Activated CD4-positive, CD25-positive, alpha-beta regulatory T cell treated with anti-CD3 and anti-CD28 coated beads, Interleukin-2, amount 50 U/mL, for 72 hours (primary cell): ENCODE results near the gene FAAH2.
"Not testable (repeated sequence)": the region's sequence is repeated elsewhere in the genome, so short reads cannot be mapped to it uniquely, and the experiment has no call there.

Experiments used
- DNase-seq: peaks from one replicate; pipeline ENCODE4 v3.0.0; 2021

Gene FAAH2, protein sequence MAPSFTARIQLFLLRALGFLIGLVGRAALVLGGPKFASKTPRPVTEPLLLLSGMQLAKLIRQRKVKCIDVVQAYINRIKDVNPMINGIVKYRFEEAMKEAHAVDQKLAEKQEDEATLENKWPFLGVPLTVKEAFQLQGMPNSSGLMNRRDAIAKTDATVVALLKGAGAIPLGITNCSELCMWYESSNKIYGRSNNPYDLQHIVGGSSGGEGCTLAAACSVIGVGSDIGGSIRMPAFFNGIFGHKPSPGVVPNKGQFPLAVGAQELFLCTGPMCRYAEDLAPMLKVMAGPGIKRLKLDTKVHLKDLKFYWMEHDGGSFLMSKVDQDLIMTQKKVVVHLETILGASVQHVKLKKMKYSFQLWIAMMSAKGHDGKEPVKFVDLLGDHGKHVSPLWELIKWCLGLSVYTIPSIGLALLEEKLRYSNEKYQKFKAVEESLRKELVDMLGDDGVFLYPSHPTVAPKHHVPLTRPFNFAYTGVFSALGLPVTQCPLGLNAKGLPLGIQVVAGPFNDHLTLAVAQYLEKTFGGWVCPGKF

DNA sequence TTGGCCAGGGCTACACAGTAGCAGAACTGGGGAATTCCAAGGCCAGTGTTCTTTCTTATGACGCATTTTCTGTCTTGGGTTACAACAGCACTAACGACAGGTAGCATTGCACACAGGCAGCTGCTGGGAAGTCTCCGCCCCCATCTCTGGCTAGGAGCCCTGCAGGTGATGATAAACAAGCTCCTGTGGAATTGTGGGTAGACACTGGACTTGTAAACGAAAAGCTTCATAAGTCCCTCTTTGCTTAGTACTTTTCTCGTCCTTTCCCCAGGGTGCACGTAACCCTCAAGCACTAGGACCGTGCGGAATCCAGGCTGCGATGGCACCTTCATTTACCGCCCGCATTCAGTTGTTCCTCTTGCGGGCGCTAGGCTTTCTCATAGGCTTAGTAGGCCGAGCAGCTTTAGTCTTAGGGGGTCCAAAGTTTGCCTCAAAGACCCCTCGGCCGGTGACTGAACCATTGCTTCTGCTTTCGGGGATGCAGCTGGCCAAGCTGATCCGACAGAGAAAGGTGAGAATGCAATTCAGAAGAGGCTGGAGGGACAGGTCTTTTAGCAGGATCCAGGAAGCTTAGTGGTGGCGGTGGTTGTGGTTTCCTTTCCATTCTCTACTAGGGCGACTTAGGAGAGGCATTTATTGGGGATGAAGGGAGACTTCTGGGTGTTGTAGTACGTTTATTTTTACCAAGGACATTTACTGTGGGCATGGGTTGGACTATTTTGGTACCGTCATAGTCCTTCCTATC, at the start of gene FAAH2:
Gene FAAH2, plus strand, starts transcription at position 200 of the 745 bp plus-strand sequence. Its CDS starts 120 bp downstream, at position 320.
- DNase-seq = peak; percentile 36

DNA sequence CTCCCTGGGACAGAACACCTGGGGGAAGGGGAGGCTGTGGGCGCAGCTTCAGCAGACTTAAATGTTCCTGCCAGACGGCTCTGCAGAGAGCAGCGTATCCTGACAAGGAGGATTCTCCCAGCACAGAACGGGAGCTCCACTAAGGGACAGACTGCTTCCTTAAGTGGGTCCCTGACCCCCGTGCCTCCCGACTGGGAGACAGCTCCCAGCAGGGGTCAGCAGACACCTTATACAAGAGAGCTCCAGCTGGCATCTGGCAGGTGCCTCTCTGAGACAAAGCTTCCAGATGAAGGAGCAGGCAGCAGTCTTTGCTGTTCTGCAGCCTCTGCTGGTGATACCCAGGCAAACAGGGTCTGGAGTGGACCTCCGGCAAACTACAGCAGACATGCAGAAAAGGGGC, 44.5 kb upstream of the FAAH2 start:
- no peak for DNase-seq

DNA sequence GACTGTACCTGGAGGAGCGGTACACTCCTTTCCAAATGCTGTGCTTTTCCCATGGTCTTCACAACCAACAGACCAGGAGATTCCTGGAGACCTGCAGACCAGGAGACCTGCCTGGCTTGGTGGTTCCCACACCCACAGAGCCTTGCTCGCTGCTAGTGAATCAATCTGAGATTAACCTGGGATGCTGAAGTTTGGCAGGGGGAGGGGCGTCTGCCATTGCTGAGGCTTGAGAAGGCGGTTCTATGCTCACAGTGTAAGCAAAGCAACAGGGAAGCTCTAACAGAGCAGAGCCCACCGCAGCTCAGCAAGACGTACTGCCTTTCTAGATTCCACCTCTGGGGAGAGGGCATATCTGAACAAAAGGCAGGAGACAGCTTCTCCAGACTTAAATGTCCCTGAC, 34.5 kb upstream of the FAAH2 start:
- no peak for DNase-seq

DNA sequence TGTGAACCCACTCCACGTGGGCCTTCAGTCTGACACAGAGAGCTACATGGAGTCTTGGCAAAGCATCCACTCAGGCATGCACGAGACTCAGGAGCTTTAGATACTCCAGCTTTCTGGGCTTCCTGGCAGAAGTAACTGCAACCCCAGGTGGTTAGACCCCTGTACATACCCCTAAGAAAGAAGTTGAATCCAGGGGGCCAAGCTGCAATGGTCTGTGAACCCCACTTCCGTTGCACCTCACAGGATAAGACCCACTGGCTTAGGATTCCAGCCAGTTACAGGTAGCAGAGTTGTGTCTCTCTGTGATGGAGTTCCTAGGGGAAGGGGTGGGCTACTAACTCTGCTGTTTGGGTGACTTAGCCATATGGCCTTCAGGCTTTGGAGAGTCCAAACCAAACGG, 21.4 kb upstream of the FAAH2 start:
- no peak for DNase-seq

DNA sequence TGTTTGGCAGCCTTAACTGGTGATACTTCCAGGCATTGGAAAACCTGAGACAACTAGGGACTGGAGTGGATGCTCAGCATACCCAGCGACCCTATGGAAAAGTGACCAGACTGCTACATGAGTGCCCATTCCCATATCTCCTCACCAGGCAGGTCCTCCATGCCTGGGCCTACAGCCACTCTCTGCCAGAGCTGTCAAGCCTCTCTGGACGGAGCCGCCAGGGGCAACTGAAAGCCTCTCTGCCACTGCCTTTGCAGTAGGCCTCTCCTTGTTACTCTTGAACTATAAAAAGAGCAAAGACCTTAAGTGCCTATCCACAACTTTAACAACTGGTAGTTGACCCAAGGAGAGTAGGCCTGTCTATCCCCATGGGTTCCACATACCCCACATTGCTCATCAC, 20.2 kb upstream of the FAAH2 start:
- DNase-seq = no peak

DNA sequence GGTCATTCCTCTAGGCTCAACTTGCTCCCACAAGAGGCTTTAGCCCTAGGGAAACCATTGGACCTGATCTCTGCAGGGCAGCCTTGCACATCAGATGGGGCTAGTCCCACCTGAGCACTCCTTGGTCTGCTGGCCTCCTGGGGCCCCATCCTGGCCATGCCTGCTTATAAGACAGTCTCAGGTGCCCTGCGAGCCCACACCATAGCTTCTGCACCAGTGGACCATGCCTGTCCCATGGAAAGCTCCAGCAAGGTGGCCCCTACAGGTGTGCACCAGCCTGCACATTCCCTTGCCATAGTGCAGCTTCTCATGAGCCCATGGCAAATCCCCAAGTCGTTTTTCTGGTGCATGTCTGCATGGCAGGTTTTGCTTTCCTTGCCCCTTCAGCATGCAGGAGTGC, 19.6 kb upstream of the FAAH2 start:
- DNase-seq = no peak

DNA sequence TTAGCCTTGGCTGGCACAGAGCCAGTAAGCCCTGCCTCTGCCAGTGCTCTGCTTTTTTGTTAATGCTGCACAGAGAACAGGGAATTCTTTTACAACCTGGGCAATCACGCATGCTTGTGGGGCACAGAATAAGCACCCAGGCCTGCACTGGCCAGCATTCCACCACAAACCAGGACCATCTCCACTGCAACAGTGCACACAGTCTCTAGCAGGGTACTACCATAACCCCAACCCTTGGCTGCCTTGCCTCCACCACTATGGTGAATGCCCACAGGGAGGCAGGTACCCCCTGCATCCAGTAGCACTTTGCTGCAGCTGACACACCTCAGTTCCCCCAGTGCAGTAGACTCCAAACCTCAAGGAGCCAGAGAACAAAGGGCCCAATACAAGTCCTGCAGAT, 19.2 kb upstream of the FAAH2 start:
- DNase-seq = no peak

DNA sequence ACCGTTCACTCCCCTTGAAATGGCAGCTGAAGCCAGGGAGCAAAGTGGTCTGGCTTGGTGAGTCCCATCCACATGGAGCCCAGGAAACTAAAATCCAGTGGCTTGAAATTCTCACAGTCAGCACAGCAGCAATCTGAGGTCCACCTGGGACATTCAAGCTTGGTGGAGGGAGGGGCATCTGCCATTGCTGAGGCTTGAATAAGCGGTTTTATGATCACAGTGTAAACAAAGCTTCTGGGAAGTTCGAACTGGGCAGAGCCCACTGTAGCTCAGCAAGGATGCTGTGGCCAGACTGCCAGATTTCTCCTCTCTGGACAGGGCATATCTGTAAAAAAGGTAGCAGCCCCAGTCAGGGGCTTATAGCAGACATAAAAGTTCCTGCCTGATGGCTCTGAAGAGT, 15.5 kb upstream of the FAAH2 start:
- DNase-seq = no peak

DNA sequence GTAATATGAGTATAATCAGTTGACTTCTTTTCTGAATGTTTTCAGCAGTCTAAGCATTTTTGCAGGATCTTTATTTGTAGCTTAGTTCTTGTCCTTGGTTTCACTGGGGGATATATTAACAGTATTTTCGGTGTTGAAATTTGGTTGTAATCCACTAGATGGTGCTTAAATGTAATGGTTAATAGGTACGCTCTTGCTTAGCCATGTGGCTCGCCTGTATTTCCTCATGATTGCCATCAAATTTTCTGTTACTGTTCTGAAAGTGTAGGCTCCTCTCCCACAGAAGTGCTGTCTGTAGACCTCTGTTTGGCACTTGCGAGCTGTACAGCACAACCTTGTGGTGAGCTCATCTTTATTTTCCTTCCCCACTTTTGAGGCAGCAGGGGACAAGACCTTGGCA, 3.9 kb upstream of the FAAH2 start:
- DNase-seq = no peak

DNA sequence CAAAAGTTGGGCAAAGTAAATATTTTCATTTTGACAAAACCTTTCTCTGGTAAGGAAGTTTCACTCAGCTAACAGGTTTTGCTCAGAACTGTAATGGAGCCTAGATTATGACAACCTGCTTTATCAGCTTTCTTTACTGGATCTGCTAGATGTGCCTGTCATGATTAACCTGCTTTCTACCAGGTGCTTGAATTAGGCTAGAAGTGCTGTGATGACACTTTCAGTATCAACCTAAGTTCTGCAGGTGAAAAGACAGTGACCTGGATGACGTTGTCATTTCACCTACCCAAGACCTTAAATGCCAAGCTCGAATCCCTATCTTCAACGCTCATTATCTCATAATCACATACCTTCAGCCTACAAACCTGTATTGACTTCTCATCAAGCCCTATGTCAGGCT, 1.5 kb upstream of the FAAH2 start:
- no peak for DNase-seq

DNA sequence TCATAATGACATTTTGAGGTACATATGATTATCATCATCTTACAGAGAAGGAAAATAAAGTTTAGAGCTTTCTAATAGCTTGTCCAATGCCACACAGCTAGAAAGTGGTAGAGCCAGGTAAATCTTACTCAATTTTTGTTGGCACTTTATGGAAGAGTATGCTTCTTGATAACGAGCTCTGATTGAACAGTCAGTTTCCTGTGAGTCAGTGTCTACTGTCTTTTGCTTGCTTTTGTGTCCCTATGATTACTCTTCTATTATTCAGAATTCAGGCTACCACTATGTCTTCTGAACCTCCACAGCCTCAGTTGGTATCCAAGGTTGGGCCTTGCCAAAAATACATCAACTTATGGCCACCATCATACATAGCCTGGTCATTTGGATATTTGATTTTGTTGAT, 2.6 kb downstream of the FAAH2 start:
- DNase-seq = no peak

DNA sequence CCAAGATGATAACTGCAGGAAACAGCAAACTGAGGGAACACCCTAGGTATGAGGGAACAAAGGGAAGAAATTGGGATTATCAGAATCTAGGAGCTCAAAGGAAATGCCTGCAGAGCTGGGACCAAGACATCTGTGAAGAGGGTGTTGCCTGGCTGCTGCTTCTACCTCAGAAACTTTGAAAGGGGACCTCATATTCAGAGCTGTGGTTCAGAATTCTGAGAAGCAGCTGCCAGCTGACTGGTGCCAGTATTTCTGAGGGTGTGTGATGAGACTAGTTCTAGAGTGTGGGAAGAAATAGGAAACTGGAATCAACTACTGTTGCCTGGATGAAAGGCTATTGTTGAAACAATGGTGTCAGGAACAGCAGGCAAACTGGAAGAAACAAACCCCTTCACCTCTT, 8.5 kb downstream of the FAAH2 start:
- no peak for DNase-seq

DNA sequence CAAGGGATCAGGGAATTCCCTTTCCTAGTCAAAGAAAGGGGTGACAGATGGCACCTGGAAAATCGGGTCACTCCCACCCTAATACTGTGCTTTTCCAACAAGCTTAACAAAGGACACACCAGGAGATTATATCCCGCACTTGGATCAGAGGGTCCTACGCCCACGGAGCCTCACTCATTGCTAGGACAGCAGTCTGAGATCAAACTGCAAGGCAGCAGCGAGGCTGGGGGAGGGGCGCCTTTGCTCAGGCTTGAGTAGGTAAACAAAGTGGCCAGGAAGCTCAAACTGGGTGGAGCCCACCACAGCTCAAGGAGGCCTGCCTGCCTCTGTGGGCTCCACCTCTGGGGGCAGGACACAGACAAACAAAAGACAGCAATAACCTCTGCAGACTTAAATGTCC, 9.2 kb downstream of the FAAH2 start:
- not testable (repeated sequence) for DNase-seq

DNA sequence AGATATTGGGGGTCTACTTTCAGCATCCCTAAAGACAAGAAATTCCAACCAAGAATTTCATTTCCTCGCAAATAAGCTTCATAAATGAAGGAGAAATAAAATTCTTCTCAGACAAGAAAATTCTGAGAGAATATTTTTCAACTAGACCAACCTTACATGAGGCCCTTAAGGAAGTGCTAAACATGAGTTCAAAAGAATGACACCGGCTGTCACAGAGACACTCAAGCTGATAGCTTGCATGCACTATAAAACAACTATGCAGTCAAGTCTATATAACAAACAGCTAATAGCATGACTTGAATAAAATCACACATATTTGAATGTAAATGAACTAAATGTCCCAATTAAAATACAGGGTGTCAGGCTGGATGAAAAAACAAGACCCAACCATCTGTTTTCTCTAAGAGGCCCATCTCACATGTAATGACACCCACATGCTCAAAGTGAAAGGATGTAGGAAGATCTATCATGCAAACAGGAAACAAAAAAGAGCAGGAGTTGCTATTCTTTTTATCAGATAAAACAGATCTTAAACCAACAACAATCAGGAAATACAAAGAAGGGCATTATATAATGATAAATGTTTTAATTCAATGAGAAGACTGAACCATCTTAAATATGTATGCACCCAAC, 27.2 kb downstream of the FAAH2 start:
- DNase-seq = no peak

DNA sequence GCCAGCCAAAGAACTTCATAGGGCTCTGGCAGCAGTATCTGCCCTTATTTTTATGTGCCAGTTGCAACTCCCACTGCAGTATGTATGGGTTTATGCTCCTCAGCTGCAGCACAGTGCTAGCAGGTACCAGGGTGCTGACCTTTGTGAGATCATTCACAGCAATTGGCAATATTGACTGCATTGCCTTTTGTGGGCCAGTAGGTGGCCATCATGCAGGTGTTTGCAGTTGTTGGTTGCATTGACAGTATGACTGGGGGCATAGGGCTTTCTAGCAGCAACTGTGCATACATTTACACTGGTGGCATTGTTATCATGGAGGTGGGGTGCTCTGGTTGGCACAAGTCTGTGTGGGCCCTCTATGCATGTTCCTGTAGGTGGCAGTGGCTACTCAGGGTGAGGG, 42.5 kb downstream of the FAAH2 start:
- DNase-seq = no peak

DNA sequence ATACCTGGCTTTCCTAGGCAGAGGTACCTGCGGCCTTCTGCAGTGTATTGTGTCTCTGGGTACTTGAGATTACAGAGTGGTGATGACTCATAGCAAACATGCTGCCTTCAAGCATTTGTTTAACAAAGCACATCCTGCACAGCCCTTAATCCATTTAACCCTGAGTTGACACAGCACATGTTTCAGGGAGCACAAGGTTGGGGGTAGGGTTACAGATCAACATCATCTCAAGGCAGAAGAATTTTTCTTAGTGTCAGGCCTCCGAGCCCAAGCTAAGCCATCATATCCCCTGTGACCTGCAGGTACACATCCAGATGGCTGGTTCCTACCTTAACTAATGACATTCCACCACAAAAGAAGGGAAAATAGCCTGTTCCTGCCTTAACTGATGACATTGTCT, 49.3 kb downstream of the FAAH2 start:
- not testable (repeated sequence) for DNase-seq

DNA sequence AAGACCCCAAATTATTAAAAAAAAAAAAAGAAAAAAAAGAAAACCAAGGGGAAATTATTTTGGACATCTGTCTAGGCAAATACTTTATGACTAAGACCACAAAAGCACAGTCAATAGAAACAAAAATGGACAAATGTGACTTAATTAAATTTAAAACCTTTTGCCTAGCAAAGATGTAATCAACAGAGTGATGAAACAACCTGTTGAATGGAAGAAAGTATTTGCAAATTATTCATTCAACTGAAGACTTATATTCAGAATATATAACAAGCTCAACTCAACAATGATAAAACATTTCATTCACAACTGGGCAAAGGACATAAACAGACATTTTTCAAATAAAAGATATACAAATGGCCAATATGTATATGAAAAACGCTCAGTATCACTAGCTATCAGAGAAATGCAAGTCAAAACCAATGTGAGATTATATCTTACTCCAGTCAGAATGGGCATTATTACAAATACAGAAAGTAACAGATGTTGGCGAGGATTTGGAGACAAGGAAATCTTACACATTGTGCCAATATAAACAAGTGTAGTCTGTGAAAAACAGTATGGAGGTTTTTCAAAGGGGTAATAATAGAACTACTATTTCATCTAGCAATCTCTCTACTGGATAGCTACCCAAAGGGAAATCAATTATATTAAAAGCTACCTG, 67.1 kb downstream of the FAAH2 start:
- no peak for DNase-seq

DNA sequence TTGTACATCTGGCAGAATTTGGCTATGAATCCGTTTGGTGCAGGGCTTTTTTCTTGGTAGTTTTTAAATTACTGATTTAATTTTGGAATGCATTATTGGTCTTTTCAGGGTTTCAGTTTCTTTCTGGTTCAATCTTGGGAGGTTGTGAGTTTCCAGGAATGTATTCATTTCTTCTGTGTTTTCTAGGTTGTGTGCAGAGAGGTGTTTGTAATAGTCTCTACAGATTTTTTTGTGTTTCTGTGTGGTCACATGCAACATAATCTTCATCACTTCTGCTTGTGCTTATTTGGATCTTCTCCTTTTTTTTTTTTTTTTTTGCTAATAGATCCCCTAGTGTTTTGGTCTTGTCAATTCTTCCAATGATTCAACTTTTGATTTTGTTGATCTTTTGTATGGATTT, 77.6 kb downstream of the FAAH2 start:
- DNase-seq = no peak

DNA sequence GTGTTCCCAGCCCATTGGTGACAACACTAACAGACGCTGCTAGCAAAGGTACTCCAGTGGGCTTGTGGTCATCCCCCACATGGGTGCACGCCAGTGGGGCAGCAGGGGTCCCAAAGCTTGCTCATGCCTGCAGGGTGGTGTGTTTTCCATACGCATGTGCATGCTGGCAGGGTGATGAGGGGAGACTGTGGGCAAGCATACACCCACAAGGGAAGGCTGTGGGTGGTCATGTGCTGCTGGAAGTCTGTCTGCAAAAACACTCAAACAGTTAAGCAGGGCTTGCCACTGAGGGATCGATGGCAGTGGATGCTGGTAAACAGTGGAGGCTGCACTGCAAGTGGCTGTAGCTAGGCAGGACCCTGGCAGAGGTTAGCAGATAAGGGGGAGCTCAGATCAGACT, 79.9 kb downstream of the FAAH2 start:
- DNase-seq = no peak

DNA sequence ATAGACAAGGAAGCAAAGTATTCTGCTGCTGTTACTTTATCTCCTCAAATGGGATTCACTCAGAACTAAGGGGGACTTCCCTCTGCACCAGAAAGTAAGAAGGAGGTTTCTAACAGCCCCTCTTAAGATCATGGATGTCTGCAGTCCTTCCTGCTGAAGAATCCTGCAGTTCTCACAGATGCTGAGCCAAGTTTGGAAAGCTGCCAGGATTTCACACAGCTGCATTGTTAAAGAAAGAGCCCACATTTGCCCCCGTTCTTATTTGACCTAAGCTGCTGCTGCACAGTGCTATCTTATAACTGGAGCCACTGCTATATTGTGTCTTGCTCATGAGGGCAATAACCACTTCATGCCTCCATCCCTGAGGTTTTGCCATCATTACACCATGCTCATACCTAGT, 81.1 kb downstream of the FAAH2 start:
- no peak for DNase-seq

DNA sequence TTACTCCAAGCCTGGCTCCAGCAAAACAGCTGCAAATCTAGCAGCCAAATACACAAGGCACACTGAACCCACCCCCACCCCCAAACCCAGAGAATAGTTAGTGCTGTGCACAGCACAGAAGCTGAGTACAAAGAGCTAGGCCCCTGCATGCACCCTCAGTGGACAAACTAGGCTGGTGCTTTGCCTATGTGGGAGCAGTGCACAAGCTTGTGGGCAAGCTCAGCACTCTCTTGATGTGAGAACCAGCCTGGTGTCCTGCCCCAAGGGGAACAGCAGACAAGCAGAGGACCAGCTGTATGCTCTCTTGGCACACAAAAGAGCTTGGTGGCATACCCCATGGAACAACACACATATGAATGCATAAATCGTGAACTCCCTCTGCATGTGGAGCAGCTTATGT, 81.7 kb downstream of the FAAH2 start:
- no peak for DNase-seq

DNA sequence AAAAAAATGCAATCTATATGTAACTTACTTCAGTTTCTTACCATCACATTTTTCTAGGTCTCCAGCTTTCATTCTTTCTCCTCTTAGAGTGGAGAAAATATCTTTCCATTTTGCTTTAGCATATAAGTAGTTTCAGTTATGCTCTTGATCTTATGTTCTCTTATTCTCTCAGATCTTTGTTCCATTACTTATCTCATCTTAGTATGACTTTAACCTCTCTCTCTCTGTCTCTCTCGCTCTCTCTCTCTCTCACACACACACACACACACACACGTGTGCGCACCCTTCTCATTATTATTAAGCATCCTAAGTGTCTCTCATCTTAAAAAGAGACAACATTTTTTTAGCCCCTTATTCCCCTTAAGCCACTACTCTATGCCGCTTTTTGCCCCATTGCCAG, 92.8 kb downstream of the FAAH2 start:
- DNase-seq = no peak
